Measurements from ENCODE around the gene CFAP69.

GRCh38 chr7:90216771-90217170, 28.2 kb upstream of the CFAP69 start:
- no peak for TF ChIP-seq EZH2 (IDR thresholded peaks at IDR 0.05; ENCODE audit: low read depth)
- no peak for TF ChIP-seq CTCF (conservative IDR thresholded peaks at IDR 0.05)

Data from PC-9 (cell line).